ENCODE measurements around the gene STAB1.

DNA sequence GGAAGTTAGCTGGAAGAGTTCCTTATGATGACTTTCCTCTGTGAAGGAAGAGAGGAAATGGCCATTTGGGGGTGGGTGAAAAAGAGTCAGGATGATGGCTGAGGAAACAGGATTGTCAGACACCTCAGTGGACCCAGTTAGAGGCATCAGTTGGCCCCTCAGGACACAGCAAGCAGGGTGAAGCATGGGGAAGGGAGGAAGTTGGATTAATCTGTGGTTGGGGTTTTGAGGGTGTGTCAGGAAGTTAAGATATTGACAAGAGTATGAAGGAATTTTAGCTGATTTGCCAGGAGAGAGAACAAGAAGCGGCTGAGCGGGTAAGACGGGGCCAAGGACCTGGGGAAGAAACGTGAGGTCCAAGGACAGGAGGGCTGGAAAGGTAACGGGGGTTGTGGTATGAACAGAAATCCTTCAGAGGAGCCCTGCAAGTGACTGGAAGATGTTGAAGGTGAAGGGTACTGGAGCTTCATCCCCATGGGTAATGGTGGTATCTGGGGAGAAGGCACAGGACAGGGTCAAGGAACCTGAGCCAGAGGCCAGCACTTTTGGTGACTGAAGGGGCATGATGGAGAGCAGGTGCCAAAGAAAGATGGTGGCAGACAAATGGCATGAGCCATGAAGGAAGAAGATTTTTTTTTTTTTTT lies 44.0 kb downstream of the STAB1 start:
- TF ChIP-seq, protein P1, sequence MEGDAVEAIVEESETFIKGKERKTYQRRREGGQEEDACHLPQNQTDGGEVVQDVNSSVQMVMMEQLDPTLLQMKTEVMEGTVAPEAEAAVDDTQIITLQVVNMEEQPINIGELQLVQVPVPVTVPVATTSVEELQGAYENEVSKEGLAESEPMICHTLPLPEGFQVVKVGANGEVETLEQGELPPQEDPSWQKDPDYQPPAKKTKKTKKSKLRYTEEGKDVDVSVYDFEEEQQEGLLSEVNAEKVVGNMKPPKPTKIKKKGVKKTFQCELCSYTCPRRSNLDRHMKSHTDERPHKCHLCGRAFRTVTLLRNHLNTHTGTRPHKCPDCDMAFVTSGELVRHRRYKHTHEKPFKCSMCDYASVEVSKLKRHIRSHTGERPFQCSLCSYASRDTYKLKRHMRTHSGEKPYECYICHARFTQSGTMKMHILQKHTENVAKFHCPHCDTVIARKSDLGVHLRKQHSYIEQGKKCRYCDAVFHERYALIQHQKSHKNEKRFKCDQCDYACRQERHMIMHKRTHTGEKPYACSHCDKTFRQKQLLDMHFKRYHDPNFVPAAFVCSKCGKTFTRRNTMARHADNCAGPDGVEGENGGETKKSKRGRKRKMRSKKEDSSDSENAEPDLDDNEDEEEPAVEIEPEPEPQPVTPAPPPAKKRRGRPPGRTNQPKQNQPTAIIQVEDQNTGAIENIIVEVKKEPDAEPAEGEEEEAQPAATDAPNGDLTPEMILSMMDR (IDR thresholded peaks at IDR 0.05): no peak
- TF ChIP-seq POLR2A (IDR thresholded peaks at IDR 0.05): no peak
